ELR (cell line): ENCODE measurements around the gene EFR3B.
"Not testable (repeated sequence)": the region's sequence is repeated elsewhere in the genome, so short reads cannot be mapped to it uniquely, and the experiment has no call there.

Experiments used
- DNase-seq: peaks from one replicate; pipeline ENCODE4 v3.0.0-alpha.2; 2015; ENCODE audit warnings: low read depth

EFR3B gene

GRCh38 chr2:25073025-25073424, 31.1 kb downstream of the EFR3B start:
- no peak for DNase-seq

- DNase-seq: no peak
These were observed 32.0 kb downstream of the EFR3B start for GRCh38 chr2:25073914-25074313.

- DNase-seq: no peak
These were observed 33.0 kb downstream of the EFR3B start for GRCh38 chr2:25074826-25075225.

- no peak for DNase-seq
These were observed 34.9 kb downstream of the EFR3B start for GRCh38 chr2:25076749-25077148.

GRCh38 chr2:25077789-25078169, 35.9 kb downstream of the EFR3B start:
- no peak for DNase-seq

- DNase-seq: peak; percentile 73
These were observed 36.5 kb downstream of the EFR3B start for GRCh38 chr2:25078170-25079049.

- DNase-seq: no peak
These were observed 37.3 kb downstream of the EFR3B start for GRCh38 chr2:25079050-25079635.

GRCh38 chr2:25081237-25081790, 39.4 kb downstream of the EFR3B start:
- no peak for DNase-seq

- DNase-seq: no peak
These were observed 40.2 kb downstream of the EFR3B start for GRCh38 chr2:25082002-25082622.

- no peak for DNase-seq
These were observed 44.1 kb downstream of the EFR3B start for GRCh38 chr2:25085761-25086560.

GRCh38 chr2:25088817-25089516, 47.1 kb downstream of the EFR3B start:
- no peak for DNase-seq

GRCh38 chr2:25089605-25090315, 47.9 kb downstream of the EFR3B start:
- DNase-seq: no peak

- no peak for DNase-seq
These were observed 48.9 kb downstream of the EFR3B start for GRCh38 chr2:25090801-25091200.

GRCh38 chr2:25091265-25091664, 49.4 kb downstream of the EFR3B start:
- DNase-seq: no peak

- no peak for DNase-seq
These were observed 56.2 kb downstream of the EFR3B start for GRCh38 chr2:25098056-25098455.

GRCh38 chr2:25098670-25099486, 57.0 kb downstream of the EFR3B start:
- DNase-seq: peak; percentile 26

GRCh38 chr2:25102352-25102751, 60.5 kb downstream of the EFR3B start:
- DNase-seq: not testable (repeated sequence)

- peak; percentile 89 for DNase-seq
These were observed 61.5 kb downstream of the EFR3B start for GRCh38 chr2:25103287-25103871.

GRCh38 chr2:25104736-25105135, 62.9 kb downstream of the EFR3B start:
- DNase-seq: no peak
